ENCODE measurements around the gene DGKG. TPM values are rescaled to one million over a fixed set of nuclear protein-coding genes. Genes with fewer than 3 reads are reported as not detected.

DGKG gene
- total and polyA plus RNA-seq, 2 of the 8 experiments (the other 6 are each of a cell fraction or from before 2014, with no cell fraction given) = 0.30 to 0.48 TPM

- CTCF ChIA-PET (ENCODE audit: partially characterized antibody) = interaction anchor here (0.6 to 1.6 kb wide), 5 partner anchors 22 to 410 kb away, joined by 3 to 4 read pairs (median 3); no protein-coding TSS in a partner anchor
- FAIRE-seq = no peak
- no peak for TF ChIP-seq POLR2A (IDR thresholded peaks at IDR 0.05; ENCODE audit: control extremely low read depth in 1 of 2, low read depth in 2 of 2, low read length in 2 of 2)
- no peak for TF ChIP-seq ZNF274 (IDR thresholded peaks at IDR 0.05; ENCODE audit: borderline replicate concordance, extremely low read depth, low read length)
- TF ChIP-seq GTF2F1 (IDR thresholded peaks at IDR 0.05; ENCODE audit: borderline replicate concordance, low read depth, low read length) = no peak
- no peak for TF ChIP-seq CTCF (IDR thresholded peaks at IDR 0.05; ENCODE audit: control extremely low read depth in 1 of 3, insufficient read depth in 1 of 3, low read depth in 1 of 3, low read length in 3 of 3)
- TF ChIP-seq YY1 (IDR thresholded peaks at IDR 0.05; ENCODE audit: low read depth, low read length) = no peak
- no peak for TF ChIP-seq MAFK (IDR thresholded peaks at IDR 0.05; ENCODE audit: low read depth, low read length)
- TF ChIP-seq TCF12 (IDR thresholded peaks at IDR 0.05; ENCODE audit: low read depth, low read length) = no peak
- no peak for TF ChIP-seq MAX (IDR thresholded peaks at IDR 0.05)
- no peak for TF ChIP-seq KDM5A (IDR thresholded peaks at IDR 0.05; ENCODE audit: low read length)
- no peak for TF ChIP-seq E2F6 (IDR thresholded peaks at IDR 0.05)
- no peak for TF ChIP-seq CHD2 (IDR thresholded peaks at IDR 0.05; ENCODE audit: low read length)
Measured at GRCh38 chr3:186102687-186103086, 259.3 kb downstream of the DGKG start.

More at GRCh38 chr3:186102687-186103086, 259.3 kb downstream of the DGKG start:
- peaks cover 0 to 35% (median 19%) of the 10 kb centered on the region in 4 experiments; a peak in 5 of 7 replicates for H3K27me3 ChIP-seq (replicated peaks in 1 of 4; ENCODE audit: control insufficient read depth in 3 of 4, extremely low read depth in 1 of 4, insufficient read depth in 3 of 4, low read length in 3 of 4)
- no peak overlapping the region for H2BK120ac ChIP-seq (replicated peaks; ENCODE audit: low read depth, low read length)
- no peaks in the 10 kb centered on the region; a peak in 1 of 8 replicates for H3K36me3 ChIP-seq (ENCODE audit: control insufficient read depth in 2 of 4, insufficient read depth in 4 of 4, low read length in 3 of 4)
- no peak overlapping the region for H2AK5ac ChIP-seq (ENCODE audit: low read depth, low read length)
- H2BK12ac ChIP-seq (ENCODE audit: low read depth, low read length) = no peak overlapping the region
- WGBS, 2 experiments (ENCODE audit: extremely low coverage in 1 of 2, insufficient coverage in 1 of 2, insufficient read length in 1 of 2, insufficient replicate concordance in 2 of 2, low coverage in 1 of 2, low lambda C conversion rate in 2 of 2, missing lambda C conversion rate in 1 of 2) = 71% methylated on average over 4 of the region's 4 CpGs; no CpG with 5 or more reads in 1 of the 2 experiments
- H2BK5ac ChIP-seq (ENCODE audit: low read depth, low read length) = no peak overlapping the region
- H4K8ac ChIP-seq (ENCODE audit: extremely low read depth, insufficient read depth, low read length) = no peak overlapping the region
- no peaks in the 10 kb centered on the region for H3K79me1 ChIP-seq (ENCODE audit: low read depth, low read length)
- no peak overlapping the region for H3K27ac ChIP-seq (ENCODE audit: low read depth, low read length)
- no peak overlapping the region for H2BK20ac ChIP-seq (ENCODE audit: low read length)
- H4K20me1 ChIP-seq (replicated peaks in 1 of 2; ENCODE audit: control insufficient read depth in 1 of 2, insufficient read depth in 2 of 2, low read length in 2 of 2) = peaks cover 0 to 3% of the 10 kb centered on the region in 2 experiments
- H3K56ac ChIP-seq (replicated peaks; ENCODE audit: insufficient read length, low read depth, low read length) = no peak overlapping the region
- DNase-seq (ENCODE audit: low read depth in 1 of 2, low spot score in 2 of 2) = no peak
- no peak overlapping the region for H3K9ac ChIP-seq (replicated peaks in 1 of 4; ENCODE audit: extremely low read depth in 1 of 4, low read depth in 3 of 4, low read length in 3 of 4)
- H2AFZ ChIP-seq (ENCODE audit: low read length) = no peak overlapping the region
- H3K14ac ChIP-seq (ENCODE audit: insufficient read length) = no peak overlapping the region
- H3K18ac ChIP-seq (ENCODE audit: extremely low read depth, low read length) = no peak overlapping the region
- H3K79me2 ChIP-seq (ENCODE audit: control insufficient read depth in 1 of 2, insufficient read depth in 2 of 2, low read length in 2 of 2) = peaks cover 0 to 21% of the 10 kb centered on the region in 2 experiments; a peak in 2 of 4 replicates
- H4K5ac ChIP-seq (ENCODE audit: insufficient read length, low read depth, low read length) = no peak overlapping the region
- H2BK15ac ChIP-seq (ENCODE audit: low read length) = no peak overlapping the region
- POLR2A ChIA-PET (ENCODE audit: partially characterized antibody) = interaction anchor here (0.6 to 1.4 kb wide), 4 partner anchors 10 to 679 kb away, joined by 3 to 8 read pairs (median 6); no protein-coding TSS in a partner anchor
- H3K4me2 ChIP-seq (ENCODE audit: insufficient read depth in 1 of 2, low read depth in 2 of 2, low read length in 2 of 2) = no peak overlapping the region
- no peak overlapping the region for H4K91ac ChIP-seq (replicated peaks; ENCODE audit: insufficient read length, low read length)
- H3K4me1 ChIP-seq (replicated peaks in 1 of 4; ENCODE audit: control insufficient read depth in 3 of 4, insufficient read depth in 4 of 4, low read length in 3 of 4) = peaks cover 4 to 13% (median 9%) of the 10 kb centered on the region in 4 experiments; a peak in 6 of 7 replicates
- H3K9me3 ChIP-seq (ENCODE audit: insufficient read depth in 2 of 2, low read depth in 1 of 2, low read length in 1 of 2) = no peaks in the 10 kb centered on the region
- no peak overlapping the region for H3K23ac ChIP-seq (ENCODE audit: insufficient read length)
- H3K4me3 ChIP-seq (ENCODE audit: extremely low read depth in 1 of 4, insufficient read depth in 2 of 4, low read depth in 3 of 4, low read length in 4 of 4) = no peak overlapping the region
- H3K23me2 ChIP-seq (ENCODE audit: low read depth, low read length) = peaks cover 4% of the 10 kb centered on the region; the same call in 1 of the 2 replicates
- H3K4ac ChIP-seq (replicated peaks; ENCODE audit: insufficient read length, low read depth, low read length) = no peak overlapping the region
